Measurements from ENCODE around the gene NAT8L.

Gene NAT8L

DNA sequence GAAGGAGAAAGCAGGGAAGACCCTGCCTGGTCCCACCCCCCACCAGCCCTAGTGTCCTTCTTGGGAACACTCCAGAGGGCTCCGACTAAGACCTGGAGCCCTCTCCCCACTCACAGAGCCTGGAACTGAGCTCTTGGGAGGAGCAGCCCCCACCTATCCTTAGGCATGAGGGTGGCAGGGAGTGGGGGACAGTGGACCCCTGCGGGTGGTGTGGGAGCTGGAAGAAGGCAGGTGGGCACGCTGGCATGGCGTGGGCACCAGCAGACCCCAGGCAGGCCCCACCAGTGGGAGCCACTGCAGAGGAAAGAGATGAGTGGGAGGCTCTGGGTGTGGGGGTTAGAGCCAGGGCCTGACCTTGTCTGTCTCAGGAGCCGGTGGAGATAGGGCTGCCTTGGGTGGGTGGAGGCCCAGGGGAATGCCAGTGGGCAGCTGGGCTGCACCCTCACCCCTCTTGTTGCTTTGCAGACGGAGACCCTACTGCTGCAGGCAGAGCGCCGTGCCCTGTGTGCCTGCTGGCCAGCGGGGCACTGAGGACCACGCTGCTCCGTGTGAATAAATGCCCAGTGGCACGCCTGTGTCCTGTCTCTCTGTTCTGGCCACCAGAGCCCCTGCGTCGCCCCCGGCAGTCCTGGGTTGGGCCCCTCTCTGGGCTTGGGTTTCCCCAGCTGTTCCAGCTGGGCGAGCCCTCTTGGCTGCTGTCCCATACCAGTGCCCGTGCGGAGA, 15.6 kb upstream of the NAT8L start:
- Histone ChIP-seq H3K27me3 (ENCODE audit: insufficient read depth, low read length) (no peaks in the 10 kb centered on the region), H3K4me3 (ENCODE audit: low read depth, low read length, poor library complexity, severe bottlenecking) (no peak overlapping the region), H3K4me2 (ENCODE audit: low read length) (no peak overlapping the region), H3F3A (ENCODE audit: insufficient read depth, low read length) (no peaks in the 10 kb centered on the region), H3K9me2 (ENCODE audit: low read depth, low read length) (no peaks in the 10 kb centered on the region), H3K27ac (ENCODE audit: low read depth, low read length, poor library complexity, severe bottlenecking) (no peak overlapping the region), H4K20me1 (ENCODE audit: insufficient read depth, low read length) (no peaks in the 10 kb centered on the region), H3K9ac (ENCODE audit: low read length) (no peak overlapping the region), H3K36me3 (ENCODE audit: insufficient read depth, low read length) (no peaks in the 10 kb centered on the region), H2AFZ (ENCODE audit: low read length) (no peak overlapping the region), H3K9me3 (ENCODE audit: low read length) (no peaks in the 10 kb centered on the region), H3K4me1 (ENCODE audit: insufficient read depth, low read length, severe bottlenecking) (no peaks in the 10 kb centered on the region), H3K79me2 (ENCODE audit: insufficient read depth, low read length) (no peaks in the 10 kb centered on the region)
- TF ChIP-seq EZH2 (IDR thresholded peaks at IDR 0.05; ENCODE audit: borderline replicate concordance, low read length) = no peak
- TF ChIP-seq, protein P1, sequence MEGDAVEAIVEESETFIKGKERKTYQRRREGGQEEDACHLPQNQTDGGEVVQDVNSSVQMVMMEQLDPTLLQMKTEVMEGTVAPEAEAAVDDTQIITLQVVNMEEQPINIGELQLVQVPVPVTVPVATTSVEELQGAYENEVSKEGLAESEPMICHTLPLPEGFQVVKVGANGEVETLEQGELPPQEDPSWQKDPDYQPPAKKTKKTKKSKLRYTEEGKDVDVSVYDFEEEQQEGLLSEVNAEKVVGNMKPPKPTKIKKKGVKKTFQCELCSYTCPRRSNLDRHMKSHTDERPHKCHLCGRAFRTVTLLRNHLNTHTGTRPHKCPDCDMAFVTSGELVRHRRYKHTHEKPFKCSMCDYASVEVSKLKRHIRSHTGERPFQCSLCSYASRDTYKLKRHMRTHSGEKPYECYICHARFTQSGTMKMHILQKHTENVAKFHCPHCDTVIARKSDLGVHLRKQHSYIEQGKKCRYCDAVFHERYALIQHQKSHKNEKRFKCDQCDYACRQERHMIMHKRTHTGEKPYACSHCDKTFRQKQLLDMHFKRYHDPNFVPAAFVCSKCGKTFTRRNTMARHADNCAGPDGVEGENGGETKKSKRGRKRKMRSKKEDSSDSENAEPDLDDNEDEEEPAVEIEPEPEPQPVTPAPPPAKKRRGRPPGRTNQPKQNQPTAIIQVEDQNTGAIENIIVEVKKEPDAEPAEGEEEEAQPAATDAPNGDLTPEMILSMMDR (IDR thresholded peaks at IDR 0.05; ENCODE audit: low read length) = no peak

DNA sequence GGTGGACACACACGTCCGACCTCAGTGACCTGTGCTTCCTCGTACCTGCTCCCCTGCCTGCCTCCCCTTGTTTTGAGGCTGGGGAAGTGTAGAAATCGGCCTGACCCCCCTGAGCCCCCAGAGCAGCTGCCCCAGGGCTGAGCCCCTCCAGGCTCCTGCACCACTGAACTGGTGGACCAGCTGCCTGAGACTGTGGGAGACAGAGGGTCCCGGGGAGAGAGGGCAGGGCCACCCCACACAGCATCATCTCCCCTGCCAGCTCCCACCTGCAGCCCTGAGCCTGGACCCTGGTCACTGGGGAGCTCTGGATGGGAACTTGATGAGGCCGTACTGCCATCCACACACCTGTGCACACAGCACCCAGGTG, 15.0 kb upstream of the NAT8L start:
- Histone ChIP-seq H3K9ac (ENCODE audit: low read length) (no peak overlapping the region), H3K9me3 (ENCODE audit: low read length) (no peaks in the 10 kb centered on the region), H3F3A (ENCODE audit: insufficient read depth, low read length) (no peaks in the 10 kb centered on the region), H3K79me2 (ENCODE audit: insufficient read depth, low read length) (no peaks in the 10 kb centered on the region), H3K9me2 (ENCODE audit: low read depth, low read length) (no peaks in the 10 kb centered on the region), H3K4me3 (ENCODE audit: low read depth, low read length, poor library complexity, severe bottlenecking) (no peak overlapping the region), H2AFZ (ENCODE audit: low read length) (no peak overlapping the region), H3K4me1 (ENCODE audit: insufficient read depth, low read length, severe bottlenecking) (no peaks in the 10 kb centered on the region), H3K27me3 (ENCODE audit: insufficient read depth, low read length) (no peaks in the 10 kb centered on the region), H4K20me1 (ENCODE audit: insufficient read depth, low read length) (no peaks in the 10 kb centered on the region), H3K4me2 (ENCODE audit: low read length) (no peak overlapping the region), H3K27ac (ENCODE audit: low read depth, low read length, poor library complexity, severe bottlenecking) (no peak overlapping the region), H3K36me3 (ENCODE audit: insufficient read depth, low read length) (no peaks in the 10 kb centered on the region)
- TF ChIP-seq, protein P1 (IDR thresholded peaks at IDR 0.05; ENCODE audit: low read length) = no peak
- no peak for TF ChIP-seq EZH2 (IDR thresholded peaks at IDR 0.05; ENCODE audit: borderline replicate concordance, low read length)

DNA sequence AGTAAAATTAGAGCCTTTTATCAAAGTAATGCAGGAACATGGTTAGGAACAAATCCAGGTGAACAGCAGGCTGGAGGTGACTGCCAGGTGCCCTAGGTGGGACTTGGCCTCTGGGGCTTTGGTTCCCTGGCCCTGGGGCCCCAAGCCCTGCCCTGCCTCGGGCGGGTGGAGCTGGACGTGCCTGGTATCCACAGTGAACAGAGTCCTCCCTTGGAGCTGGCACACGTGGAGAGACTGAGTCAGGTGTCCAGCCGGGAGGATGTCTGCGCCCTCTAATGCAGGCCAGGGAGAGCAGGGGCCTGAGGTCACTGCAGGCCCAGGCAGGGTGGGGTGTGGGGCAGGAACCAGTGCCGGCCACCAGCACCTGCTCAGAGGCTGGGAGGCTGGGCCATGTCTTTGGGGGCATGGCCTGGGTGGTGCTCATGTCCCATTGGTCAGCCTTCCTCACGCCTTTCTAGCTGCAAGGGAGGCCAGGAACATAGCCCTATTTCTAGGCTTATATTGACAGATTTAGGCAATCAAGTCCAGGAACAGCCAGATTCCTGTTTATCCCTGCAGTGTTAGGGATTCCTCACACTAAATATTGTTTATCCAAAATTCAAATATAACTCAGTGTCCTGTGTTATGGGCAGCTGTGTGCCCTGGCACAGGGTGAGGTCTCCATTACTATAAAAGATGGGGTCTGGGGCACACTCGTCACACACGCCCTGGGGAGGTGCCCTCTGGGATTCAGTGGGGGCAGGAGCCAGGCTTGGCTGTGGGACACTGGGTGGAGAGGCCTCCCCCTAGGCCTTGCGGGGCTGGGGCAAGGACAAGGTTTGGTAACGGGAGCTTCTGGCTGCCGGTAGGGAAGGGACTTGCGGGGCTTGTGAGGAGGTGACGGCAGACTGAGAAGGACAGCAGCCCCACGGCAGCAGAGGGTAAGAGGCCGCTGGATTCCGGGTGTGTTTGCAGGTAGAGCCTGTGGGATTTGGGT, 14.3 kb upstream of the NAT8L start:
- Histone ChIP-seq H2AFZ (ENCODE audit: low read length) (no peak overlapping the region), H3K79me2 (ENCODE audit: insufficient read depth, low read length) (no peaks in the 10 kb centered on the region), H3K4me2 (ENCODE audit: low read length) (no peak overlapping the region), H3K4me1 (ENCODE audit: insufficient read depth, low read length, severe bottlenecking) (no peaks in the 10 kb centered on the region), H3K9ac (ENCODE audit: low read length) (no peak overlapping the region), H3K27me3 (ENCODE audit: insufficient read depth, low read length) (no peaks in the 10 kb centered on the region), H3K9me3 (ENCODE audit: low read length) (no peaks in the 10 kb centered on the region), H3K9me2 (ENCODE audit: low read depth, low read length) (no peaks in the 10 kb centered on the region), H3K36me3 (ENCODE audit: insufficient read depth, low read length) (no peaks in the 10 kb centered on the region), H3F3A (ENCODE audit: insufficient read depth, low read length) (no peaks in the 10 kb centered on the region), H3K27ac (ENCODE audit: low read depth, low read length, poor library complexity, severe bottlenecking) (no peak overlapping the region), H3K4me3 (ENCODE audit: low read depth, low read length, poor library complexity, severe bottlenecking) (no peak overlapping the region), H4K20me1 (ENCODE audit: insufficient read depth, low read length) (no peaks in the 10 kb centered on the region)
- TF ChIP-seq EZH2 (IDR thresholded peaks at IDR 0.05; ENCODE audit: borderline replicate concordance, low read length) = no peak
- TF ChIP-seq, protein P1 (IDR thresholded peaks at IDR 0.05; ENCODE audit: low read length) = no peak

Measured in OCI-LY1 (cell line).